NCI-H2196 (cell line): Measurements from ENCODE around the gene NR0B2.
"Not testable (repeated sequence)": the region's sequence is repeated elsewhere in the genome, so short reads cannot be mapped to it uniquely, and the experiment has no call there.

Source experiments
- DNase-seq: peaks from one replicate; lab custom pipeline; 2025; ENCODE audit not compliant: unreplicated experiment; lab: John Stamatoyannopoulos, UW

The NR0B2 gene, protein sequence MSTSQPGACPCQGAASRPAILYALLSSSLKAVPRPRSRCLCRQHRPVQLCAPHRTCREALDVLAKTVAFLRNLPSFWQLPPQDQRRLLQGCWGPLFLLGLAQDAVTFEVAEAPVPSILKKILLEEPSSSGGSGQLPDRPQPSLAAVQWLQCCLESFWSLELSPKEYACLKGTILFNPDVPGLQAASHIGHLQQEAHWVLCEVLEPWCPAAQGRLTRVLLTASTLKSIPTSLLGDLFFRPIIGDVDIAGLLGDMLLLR

DNA sequence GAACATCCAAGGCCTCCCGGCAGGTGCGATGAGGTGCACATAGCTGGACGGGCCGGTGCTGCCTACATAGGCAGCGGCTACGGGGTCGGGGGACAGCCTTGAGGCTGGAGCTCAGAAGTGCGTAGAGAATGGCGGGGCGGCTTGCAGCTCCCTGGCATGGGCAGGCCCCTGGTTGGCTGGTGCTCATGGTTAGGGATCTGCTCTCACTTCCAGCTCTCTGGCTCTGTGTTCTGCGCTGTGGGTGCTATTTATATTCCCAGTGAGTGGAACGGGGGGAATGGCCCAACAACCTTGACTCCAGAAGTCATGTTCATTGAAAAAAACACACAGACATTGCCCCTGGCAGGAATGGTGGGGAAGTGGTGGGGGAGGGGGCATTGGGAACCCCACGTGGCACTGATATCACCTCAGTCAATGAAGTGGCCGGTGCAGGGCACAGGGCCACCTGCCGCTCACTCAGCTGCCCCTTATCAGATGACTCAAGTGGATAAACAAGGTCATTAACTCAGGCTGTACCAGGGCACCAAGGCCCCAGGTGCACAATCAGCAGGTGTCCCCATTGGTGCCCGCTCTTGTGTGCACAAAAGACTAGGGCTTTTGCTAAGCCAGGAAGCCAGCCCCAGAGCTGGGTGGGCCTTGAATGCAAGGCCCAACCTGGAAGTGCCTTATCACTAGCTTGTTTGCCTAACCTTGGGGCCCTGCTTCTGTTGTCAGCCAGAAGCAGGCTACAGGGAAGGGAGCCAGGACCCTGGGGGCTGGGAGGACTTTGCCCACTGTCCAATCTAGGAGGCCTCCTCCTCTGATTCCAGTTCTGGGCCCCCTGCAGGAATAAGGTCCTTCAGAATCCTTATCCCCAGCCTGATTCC is at the start of gene NR0B2:
TSS of gene NR0B2 (minus strand) at position 222 of the 866 bp plus-strand sequence. CDS start at position 187, 35 bp downstream.
- DNase-seq = peak; percentile 97

DNA sequence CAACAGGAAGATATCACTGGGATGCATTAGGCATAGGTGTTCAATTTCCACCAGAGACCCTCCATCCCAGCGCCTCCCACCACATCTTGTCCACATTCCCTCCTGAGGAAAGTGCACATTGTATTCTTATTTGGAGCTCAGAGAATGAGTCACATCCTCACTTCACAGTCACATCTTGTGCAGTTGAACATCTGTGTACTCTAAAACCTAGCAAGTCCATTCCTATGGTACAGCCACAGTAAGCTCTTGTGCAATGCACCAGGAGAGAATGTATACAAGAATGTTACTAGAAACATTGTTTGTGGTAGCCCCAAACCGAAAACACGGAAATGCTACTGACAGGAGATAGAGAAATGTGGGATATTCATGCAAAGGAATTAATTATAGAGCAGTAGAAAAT is 48.1 kb upstream of the NR0B2 start:
- DNase-seq = no peak

DNA sequence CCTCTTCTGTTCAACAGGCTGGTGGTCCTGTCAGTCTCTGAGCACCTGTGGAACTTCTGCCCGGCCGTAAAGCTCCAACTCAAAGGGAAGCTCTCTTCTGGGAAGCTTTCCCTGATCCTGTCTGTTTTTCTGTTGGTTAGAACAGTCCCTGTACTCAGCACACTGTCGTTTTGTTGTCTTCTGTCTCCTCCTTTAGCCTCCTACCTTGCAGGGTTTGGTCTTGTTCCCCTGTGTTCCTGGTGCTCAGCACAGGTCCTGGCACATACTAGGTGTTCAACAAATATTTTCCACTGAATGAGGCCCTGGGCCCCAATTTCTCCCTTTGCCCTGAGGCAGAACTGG is 46.8 kb upstream of the NR0B2 start:
- DNase-seq = no peak

DNA sequence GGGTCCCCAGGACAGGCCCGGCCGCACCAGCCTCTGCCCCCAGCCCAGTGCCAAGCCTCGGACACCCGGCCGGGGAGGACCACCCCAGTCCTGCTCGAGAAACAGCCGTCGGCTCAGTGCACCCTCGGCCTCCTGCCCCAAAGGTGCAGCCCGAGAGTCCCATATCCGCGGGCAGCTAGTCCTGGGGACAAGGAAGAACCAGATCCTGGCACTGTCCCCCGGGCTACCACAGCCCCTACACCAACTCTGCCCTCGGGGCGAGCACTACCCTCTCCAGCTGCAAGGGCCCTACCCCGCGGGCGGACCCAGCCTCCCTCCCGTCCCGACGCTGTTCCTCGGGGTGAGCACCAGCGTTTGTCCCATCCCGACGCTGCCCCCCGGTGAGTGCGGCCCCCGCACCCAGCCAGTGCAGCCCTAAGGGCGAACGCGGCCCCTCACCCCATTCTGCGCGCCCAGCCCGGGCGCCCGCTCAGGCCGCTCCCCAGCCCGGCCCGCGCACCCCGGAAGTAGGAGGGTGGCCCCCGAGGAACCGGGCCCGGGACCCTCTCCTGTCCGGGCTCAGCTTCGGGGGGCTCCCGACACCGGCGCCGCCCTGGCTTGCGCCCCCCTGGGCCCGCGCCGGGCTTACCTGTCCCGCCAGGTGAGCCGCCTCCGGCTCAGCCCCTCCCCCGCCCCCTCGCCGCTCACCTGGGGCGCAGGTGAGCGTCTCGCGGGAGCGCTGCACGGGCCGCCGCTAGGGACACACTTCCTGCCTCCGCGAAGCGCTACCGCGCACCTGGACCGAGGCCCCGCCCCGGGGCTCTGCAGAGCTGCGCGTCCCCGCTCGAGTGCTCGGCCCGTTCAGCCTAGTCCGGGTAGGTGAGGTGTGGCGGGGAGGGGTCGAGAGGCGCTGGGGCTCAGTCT is 46.2 kb upstream of the NR0B2 start, which contains the start of gene KDF1:
TSS of gene KDF1 (minus strand) at position 747 of the 903 bp plus-strand sequence. CDS start 8,088 bp downstream, outside the sequence.
- DNase-seq = peak; percentile 84

DNA sequence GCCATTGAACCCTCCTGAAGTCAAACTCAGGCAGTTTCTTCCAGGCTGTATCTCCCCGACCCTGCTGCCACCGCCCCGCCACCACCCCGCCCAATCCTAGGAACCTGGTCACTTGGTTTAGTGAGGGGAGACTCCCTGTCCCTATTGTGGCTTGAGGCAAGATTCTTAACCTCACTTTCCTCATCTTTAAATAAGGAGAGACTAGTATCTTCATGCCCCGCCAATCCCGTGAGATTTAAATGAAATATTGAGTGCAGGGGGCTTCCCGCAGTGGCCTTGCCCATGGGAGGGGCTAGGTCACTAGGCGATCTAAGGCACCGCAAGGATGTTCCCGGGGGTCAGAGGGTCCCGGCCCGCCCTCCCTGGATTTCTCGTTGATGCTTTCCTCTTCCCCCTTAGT is 45.5 kb upstream of the NR0B2 start:
- no peak for DNase-seq

DNA sequence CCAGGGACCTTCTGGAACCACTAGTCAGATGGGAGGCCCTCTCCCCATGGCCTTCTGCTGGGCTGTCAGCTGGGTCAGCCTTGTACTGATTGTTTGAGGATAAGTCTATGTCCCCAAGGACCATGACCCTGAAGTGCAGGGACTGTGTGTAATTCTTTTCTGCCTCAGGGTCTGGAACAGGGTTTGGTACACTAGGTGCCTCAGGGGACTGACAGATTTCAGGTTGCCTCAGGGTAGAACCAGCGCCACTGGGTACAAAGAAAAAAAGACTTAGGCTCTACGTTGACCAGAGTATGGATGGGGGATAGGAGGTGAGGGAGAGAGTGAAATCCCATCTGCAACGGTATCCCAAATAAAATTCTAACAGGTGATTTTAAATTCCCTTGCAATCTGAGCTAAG is 43.5 kb upstream of the NR0B2 start:
- no peak for DNase-seq

DNA sequence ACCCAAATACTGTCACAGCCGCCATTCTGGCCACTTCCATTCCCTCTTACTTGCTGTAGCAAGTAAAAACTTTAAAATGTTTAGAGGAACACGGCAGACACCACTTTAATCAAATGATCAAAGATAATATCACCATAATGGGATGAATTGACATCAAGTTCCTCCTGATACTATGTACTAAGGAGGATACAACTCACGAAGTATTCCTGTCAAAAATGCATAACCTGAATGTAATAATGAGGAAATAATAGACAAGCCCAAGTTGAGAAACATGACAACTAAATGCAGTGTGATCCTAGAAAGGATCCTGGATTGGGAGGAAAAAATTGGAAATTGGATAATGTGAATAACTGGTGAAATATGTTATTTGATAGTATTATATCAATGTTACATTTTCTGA is 42.5 kb upstream of the NR0B2 start:
- no peak for DNase-seq

DNA sequence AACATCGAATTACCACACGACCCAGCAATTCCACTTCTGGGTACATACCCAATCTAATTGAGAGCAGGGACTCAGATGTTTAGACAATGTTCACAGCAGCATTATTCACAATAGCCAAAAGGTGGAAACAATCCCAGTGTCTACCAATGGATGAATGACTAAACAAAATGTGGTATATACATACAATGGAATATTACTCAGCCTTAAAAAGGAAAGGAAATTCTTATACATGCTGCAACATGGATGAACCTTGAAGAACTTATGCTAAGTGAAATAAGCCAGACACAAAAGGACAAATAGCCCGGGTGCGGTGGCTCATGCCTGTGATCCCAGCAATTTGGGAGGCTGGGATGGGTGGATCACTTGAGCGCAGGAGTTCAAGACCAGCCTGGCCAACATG is 39.6 kb upstream of the NR0B2 start:
- no peak for DNase-seq

DNA sequence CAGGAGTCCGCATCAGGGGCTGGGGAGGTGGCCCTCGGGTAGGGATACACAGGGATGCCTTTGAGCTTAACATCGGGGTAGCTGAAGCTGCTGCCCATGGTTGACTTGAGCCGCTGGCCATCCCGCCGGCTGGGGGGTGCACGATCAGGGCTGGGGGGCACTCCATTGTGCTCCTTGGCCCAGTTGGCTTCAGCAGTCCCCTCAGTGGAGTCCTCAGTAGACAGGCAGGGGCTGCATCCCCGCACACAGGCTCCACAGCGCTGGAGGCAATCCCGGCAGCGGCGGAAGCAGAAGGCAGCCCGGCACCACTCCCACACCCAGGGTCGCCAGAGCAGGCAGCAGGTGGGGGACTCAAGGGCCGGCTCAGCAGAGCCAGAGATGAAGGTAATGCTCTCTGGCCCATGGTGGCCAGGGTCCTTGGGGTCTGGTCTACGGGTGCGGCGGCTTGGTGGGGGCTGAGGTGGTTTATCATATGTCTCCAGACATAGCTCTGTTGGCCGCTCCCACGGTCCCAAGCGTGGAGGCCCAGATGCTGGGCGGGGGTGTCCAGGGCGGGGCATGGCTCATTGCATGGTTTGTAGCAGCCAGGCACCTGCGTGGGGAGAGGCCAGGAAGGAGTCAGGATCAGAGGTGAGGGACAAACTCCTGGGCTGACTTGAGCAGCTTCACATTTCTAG is 38.2 kb upstream of the NR0B2 start:
- no peak for DNase-seq

DNA sequence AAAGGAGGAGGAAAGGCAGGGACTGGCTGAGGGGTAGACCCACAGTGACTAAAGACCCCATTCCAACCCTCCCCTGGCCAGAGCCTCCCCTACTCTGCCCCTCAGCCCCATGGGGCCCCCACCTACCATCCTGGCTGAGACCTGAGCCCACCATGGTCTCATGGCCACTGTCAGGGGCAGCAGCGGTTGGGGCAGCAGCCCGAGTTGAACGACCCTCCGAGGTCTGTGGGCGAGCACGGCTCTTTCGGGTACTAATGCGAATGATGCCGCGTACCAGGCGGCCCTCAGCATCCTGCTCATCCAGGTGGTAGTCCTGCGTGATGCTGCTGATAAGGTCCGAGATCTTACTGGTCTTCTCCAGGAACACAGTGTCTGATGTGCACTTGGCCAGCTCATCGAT is 37.4 kb upstream of the NR0B2 start:
- DNase-seq = no peak

DNA sequence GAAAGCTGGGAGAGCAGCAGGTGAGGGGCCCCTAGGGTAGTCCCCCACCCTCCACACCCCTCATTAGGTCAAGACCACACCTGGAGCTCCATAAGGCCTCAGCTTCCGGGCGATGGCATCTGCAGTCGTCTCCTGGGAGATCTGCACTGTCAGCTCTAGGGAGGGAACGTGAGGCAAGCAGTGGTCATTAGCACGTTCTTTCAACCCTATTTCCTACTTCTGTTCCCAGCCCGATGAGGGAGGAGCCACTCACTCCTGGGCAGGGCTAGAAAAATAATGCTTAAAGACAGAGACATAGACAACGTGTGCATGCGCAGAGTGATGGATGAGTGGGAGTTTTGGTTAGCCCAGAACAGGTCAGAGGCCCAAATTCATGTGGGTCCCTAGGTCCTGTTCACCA is 36.8 kb upstream of the NR0B2 start:
- DNase-seq = no peak

DNA sequence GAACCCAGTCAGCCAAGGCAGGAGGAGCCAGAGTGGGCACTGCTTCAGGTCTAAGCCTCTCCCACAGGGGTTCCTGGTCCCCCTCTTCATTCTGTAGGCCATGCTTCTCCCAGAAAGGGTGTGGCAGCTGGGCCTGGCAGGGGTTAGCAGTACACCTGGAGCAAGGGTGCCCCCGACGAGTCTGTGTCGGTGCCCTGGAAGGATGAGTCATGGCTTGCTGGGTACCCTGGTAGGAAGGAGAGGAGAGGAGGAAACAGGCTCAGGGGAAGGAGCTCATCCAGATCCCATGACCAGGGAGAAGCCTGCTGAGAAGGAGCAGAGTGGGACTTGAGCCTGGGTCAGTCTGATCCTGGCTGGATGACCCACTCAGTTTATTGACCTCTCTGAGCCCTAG is 36.1 kb upstream of the NR0B2 start:
- DNase-seq = no peak

DNA sequence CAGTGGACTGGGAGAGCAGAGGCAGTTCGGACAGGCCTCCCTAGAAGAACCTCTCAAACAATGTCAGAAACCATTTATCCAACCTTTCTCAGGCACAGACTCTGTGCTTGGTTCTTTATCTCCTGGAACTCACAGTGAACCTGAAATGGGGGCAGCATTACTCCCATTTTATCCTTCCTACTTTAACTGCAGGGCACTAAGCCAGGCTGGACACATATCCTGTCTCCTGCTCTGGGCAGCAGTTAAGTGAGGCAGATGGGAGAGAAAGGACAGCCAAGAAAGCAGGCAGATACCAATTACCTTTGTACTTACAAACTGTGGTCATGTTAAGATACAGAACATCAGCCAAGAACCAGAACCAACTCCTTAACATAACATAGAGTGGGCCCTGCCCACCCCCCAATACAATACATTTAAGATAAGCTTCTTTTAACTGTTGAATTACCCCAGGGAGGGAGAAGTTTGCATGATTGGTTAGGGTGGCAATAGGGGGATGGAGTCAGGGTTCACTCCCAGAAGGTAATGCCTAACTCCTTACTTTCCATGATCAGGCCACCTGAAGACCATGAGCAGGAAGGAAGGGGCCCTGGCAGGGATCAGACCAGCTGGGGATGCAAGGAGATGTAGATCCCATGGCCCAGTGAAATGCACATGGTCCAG is 35.6 kb upstream of the NR0B2 start:
- DNase-seq = no peak

DNA sequence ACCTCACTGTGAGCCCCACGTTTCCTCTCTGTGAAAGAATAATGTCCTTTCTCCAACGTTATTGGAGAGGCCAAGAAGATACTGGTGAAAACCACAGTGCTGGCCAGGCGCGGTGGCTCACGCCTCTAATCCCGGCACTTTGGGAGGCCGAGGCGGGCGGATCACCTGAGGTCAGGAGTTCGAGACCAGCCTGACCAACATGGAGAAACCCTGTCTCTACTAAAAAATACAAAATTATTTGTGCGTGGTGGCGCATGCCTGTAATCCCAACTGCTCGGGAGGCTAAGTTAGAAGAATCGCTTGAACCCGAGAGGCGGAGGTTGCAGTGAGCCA is 34.9 kb upstream of the NR0B2 start:
- not testable (repeated sequence) for DNase-seq

DNA sequence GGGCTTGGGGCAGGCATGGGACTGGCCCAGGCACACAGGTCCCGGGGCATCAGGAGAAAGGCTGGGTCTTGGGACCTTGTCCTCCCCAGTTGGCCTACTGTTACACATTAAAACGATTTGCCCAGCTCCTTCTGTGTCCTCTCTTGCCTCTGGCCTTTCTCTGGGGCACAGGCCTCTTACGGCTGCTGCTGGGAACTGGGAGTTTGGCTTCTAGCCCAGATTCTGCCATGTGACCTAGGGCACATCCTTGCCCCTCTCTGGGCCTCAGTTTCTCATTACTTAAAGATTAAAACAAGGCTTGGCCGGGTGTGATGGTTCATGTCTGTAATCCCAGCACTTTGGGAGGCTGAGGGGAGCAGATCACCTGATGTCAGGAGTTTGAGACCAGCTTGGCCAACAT is 32.5 kb upstream of the NR0B2 start:
- DNase-seq = no peak

DNA sequence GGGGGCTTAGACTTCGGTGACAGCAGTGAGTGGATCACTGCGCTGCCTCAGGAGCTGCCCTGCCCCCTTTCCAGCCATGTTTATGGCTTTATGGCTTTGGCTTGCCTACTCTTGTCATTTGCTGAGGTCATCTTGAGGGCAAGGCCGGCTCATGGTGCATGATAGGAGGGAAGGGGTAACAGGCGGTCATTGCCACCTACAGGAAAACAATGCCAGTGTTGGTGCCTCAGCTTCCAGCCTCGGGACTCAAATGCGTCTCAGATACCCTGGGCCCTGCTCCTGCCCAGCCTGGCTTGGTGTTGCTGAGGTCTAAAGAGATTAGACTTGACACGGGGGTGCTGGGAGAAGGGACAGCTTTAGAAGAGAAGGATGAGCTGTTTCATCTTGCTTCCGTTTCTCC is 32.0 kb upstream of the NR0B2 start:
- DNase-seq = no peak

DNA sequence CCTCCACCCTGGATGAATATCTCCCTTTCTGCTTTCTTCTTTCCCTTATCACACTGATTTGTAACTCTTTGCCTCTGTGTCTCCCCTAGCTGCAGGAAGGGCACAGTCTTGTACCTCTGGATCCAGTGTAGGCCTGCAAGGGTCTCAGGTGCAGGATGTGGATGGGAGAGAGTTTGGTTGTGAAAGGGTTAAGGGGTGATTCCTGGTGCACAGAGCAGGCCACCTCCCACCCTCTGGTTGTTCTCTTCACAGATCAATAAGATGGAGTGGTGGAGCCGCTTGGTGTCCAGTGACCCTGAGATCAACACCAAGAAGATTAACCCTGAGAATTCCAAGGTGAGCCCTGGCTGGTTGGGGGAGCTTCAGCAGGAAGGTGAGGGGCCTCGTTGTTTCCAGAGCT is 31.4 kb upstream of the NR0B2 start:
- no peak for DNase-seq

DNA sequence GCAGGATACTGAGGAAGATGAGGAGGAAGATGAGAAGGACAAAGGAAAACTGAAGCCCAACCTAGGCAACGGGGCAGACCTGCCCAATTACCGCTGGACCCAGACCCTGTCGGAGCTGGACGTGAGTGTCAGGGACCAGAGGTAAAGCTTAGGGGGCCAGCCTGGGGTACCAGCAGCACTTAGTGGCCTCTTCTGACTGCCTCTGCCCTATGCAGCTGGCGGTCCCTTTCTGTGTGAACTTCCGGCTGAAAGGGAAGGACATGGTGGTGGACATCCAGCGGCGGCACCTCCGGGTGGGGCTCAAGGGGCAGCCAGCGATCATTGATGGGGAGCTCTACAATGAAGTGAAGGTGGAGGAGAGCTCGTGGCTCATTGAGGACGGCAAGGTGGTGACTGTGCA is 28.9 kb upstream of the NR0B2 start:
- no peak for DNase-seq

DNA sequence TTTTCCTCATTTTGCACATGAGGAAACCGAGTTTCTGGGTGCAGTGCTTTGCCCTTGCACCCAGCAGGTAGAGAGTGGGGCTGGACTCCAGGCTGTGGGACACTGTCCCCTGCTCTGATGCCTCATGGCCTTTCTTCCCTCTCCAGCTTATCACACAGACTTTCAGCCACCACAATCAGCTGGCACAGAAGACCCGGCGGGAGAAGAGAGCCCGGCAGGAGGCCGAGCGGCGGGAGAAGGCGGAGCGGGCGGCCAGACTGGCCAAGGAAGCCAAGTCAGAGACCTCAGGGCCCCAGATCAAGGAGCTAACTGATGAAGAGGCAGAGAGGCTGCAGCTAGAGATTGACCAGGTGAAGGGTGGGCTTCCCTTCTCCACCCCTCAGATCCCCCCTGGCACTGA is 27.5 kb upstream of the NR0B2 start:
- no peak for DNase-seq

DNA sequence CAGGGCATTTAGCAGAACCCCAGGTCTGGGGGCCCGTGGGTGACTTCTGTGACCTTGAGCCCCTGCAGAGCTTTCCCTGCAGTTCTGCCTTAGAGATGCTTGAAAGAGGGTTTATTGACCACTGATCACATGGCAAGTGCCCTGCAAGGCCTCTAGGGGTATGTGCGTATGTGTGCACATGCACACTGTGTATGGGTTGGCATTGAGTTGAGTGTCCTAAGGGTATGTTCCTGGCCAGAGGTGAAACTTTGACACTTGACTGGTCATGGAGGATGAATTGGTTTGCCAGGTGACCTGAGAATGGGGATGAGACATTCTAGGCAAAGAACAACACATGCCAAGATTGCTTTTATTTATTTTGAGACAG is 24.9 kb upstream of the NR0B2 start:
- no peak for DNase-seq
